IMR-90 (cell line): ENCODE results near the gene TBC1D1. TPM values are rescaled to one million over a fixed set of nuclear protein-coding genes. Genes with fewer than 3 reads are reported as not detected.

ENCODE experiments used
- ATAC-seq: fragments of 200-7000 bp; cut with Tn5 transposase; 2 replicates; pipeline ENCODE4 v1.9.1; 2020; ENCODE audit warnings: low read depth, mild to moderate bottlenecking, moderate library complexity
- BruUV-seq: library from RNA; stranded (reverse); fragments of 400-500 nt; replicated peaks from 2 replicates; lab custom pipeline; 2021; lab: Mats Ljungman, UMichigan
- CTCF ChIA-PET: fragments of 300-600 bp; formaldehyde crosslinking; extraction: SDS; loops from one replicate; lab custom pipeline; 2021; ENCODE audit warnings: antibody characterized with exemption; lab: Yijun Ruan, JAX
- POLR2A ChIA-PET: fragments of 300-600 bp; sonication (Branson Sonifier 250); formaldehyde crosslinking; loops from one replicate; lab custom pipeline; 2022; ENCODE audit warnings: antibody characterized with exemption; ENCODE audit not compliant: unreplicated experiment; lab: Charles Lee
- DNase-seq: peaks from one replicate; pipeline ENCODE4 v3.0.0; 2013
- H2AFZ ChIP-seq: replicated peaks from 2 replicates; pipeline ENCODE3; 2013; ENCODE audit warnings: low read length, mild to moderate bottlenecking; ENCODE audit not compliant: poor library complexity
- H2AK5ac ChIP-seq: 2 replicates; pipeline ENCODE4 v1.6.1; 2013; ENCODE audit warnings: low read depth, low read length, inconsistent platforms
- H2AK9ac ChIP-seq: replicated peaks from 2 replicates; pipeline ENCODE3; 2013; ENCODE audit warnings: mild to moderate bottlenecking, low read depth, low read length, moderate library complexity; ENCODE audit not compliant: poor library complexity
- H2BK120ac ChIP-seq: 2 replicates; pipeline ENCODE4 v1.6.1; 2013; ENCODE audit warnings: low read depth, low read length, inconsistent platforms
- H2BK15ac ChIP-seq: 3 replicates; pipeline ENCODE4 v1.6.1; 2013; ENCODE audit warnings: low read depth, low read length, inconsistent platforms
- H2BK20ac ChIP-seq: 2 replicates; pipeline ENCODE4 v1.6.1; 2013; ENCODE audit warnings: low read depth, mild to moderate bottlenecking, inconsistent platforms, low read length, moderate library complexity
- H2BK5ac ChIP-seq: 2 replicates; pipeline ENCODE4 v1.6.1; 2013; ENCODE audit warnings: mild to moderate bottlenecking, low read depth, low read length, inconsistent platforms; ENCODE audit not compliant: poor library complexity, severe bottlenecking
- H3K14ac ChIP-seq: replicated peaks from 2 replicates; pipeline ENCODE4 v1.6.1; 2013; ENCODE audit warnings: low read depth, low read length, inconsistent platforms
- H3K18ac ChIP-seq: 2 replicates; pipeline ENCODE4 v1.6.1; 2013; ENCODE audit warnings: low read depth, low read length, control low read depth
- H3K23ac ChIP-seq: 2 replicates; pipeline ENCODE4 v1.6.1; 2013; ENCODE audit warnings: low read depth, low read length, inconsistent platforms
- H3K27ac ChIP-seq: 2 replicates; pipeline ENCODE4 v1.5.1; 2013; ENCODE audit warnings: mild to moderate bottlenecking, control low read depth, low read length; ENCODE audit not compliant: insufficient read depth
- H3K27me3 ChIP-seq: 2 replicates; pipeline ENCODE4 v1.6.1; 2013; ENCODE audit warnings: low read length; ENCODE audit not compliant: control insufficient read depth, insufficient read depth
- H3K36me3 ChIP-seq: 2 replicates; pipeline ENCODE4 v1.6.1; 2013; ENCODE audit warnings: low read length, mixed read lengths; ENCODE audit not compliant: control insufficient read depth, insufficient read depth
- H3K4ac ChIP-seq: 2 replicates; pipeline ENCODE4 v1.6.1; 2013; ENCODE audit warnings: low read depth, low read length, inconsistent platforms
- H3K4me1 ChIP-seq: 2 replicates; pipeline ENCODE4 v1.6.1; 2013; ENCODE audit warnings: low read length, mixed read lengths; ENCODE audit not compliant: control insufficient read depth, insufficient read depth
- H3K4me2 ChIP-seq: 2 replicates; pipeline ENCODE4 v1.6.1; 2013; ENCODE audit warnings: low read depth, mild to moderate bottlenecking, control low read depth, low read length, moderate library complexity
- H3K4me3 ChIP-seq: 2 replicates; pipeline ENCODE4 v1.5.1; 2013; ENCODE audit warnings: low read depth, mild to moderate bottlenecking, control low read depth, low read length, moderate library complexity; ENCODE audit not compliant: insufficient read depth
- H3K56ac ChIP-seq: 2 replicates; pipeline ENCODE4 v1.6.1; 2013; ENCODE audit warnings: low read length, inconsistent platforms; ENCODE audit not compliant: insufficient read depth; ENCODE audit errors: extremely low read depth
- H3K79me1 ChIP-seq, 2 experiments: 2 replicates each; pipeline ENCODE4 v1.6.1; 2013; ENCODE audit warnings: low read length in 2 of 2, inconsistent platforms in 1 of 2, low read depth in 1 of 2
- H3K9ac ChIP-seq: 2 replicates; pipeline ENCODE4 v1.6.1; 2013; ENCODE audit warnings: low read depth, low read length, control low read depth
- H3K9me1 ChIP-seq: 2 replicates; pipeline ENCODE4 v1.6.1; 2013; ENCODE audit warnings: low read length, inconsistent platforms; ENCODE audit not compliant: insufficient read depth
- H3K9me3 ChIP-seq: 2 replicates; pipeline ENCODE4 v1.6.1; 2013; ENCODE audit warnings: low read length; ENCODE audit not compliant: control insufficient read depth, insufficient read depth
- H4K20me1 ChIP-seq: 2 replicates; pipeline ENCODE4 v1.6.1; 2013; ENCODE audit warnings: low read length, inconsistent platforms; ENCODE audit not compliant: insufficient read depth
- H4K5ac ChIP-seq: 2 replicates; pipeline ENCODE4 v1.6.1; 2013; ENCODE audit warnings: mild to moderate bottlenecking, low read depth, low read length, control low read depth
- H4K8ac ChIP-seq, 2 experiments: 2 replicates each; pipeline ENCODE4 v1.6.1; 2013; ENCODE audit warnings: low read depth in 2 of 2, low read length in 2 of 2, control low read depth in 1 of 2, inconsistent platforms in 1 of 2
- H4K91ac ChIP-seq: 2 replicates; pipeline ENCODE4 v1.6.1; 2013; ENCODE audit warnings: low read depth, low read length, inconsistent platforms; ENCODE audit not compliant: insufficient read depth
- CHD1 ChIP-seq: IDR thresholded peaks from 2 replicates; pipeline ENCODE4 v1.6.1; 2012; ENCODE audit warnings: low read depth, low read length, improper control_type of control experiment
- FOS ChIP-seq: fragments of 150-350 bp; IDR thresholded peaks from 2 replicates; pipeline ENCODE4 v1.6.1; 2016; ENCODE audit warnings: low read depth, low read length
- NFE2L2 ChIP-seq: fragments of 150-350 bp; IDR thresholded peaks from 2 replicates; pipeline ENCODE4 v1.6.1; 2016; ENCODE audit warnings: low read depth, mild to moderate bottlenecking, low read length
- RAD21 ChIP-seq: IDR thresholded peaks from 2 replicates; pipeline ENCODE4 v1.6.1; 2012; ENCODE audit warnings: low read length, improper control_type of control experiment
- WGBS, 2 experiments: methylation state at CpG; one replicate each; pipeline versions ENCODE4 v1.1.5 to v1.1.7; 2013; ENCODE audit warnings: missing lambda C conversion rate in 2 of 2; ENCODE audit not compliant: insufficient read length in 1 of 2; ENCODE audit errors: extremely low coverage in 2 of 2; 5-methylcytosine and 5-hydroxymethylcytosine counted together
- dilution Hi-C: fragments of 300-500 bp; cut with HindIII; formaldehyde crosslinking; loops from one replicate; pipeline ENCODE4 v1.14.3; 2018; ENCODE audit warnings: low sequenced_read_pairs; ENCODE audit not compliant: unreplicated experiment
- in situ Hi-C: fragments of 300-500 bp; cut with MboI; formaldehyde crosslinking; loops from 3 replicates; pipeline ENCODE4 v1.14.3; 2019; ENCODE audit warnings: low sequenced_read_pairs, inconsistent platforms, mixed read lengths
- intact Hi-C: fragments of 100-400 bp; cut with micrococcal nuclease; formaldehyde crosslinking; loops from 2 replicates; pipeline ENCODE4 v1.10.0; 2022
- polyA plus RNA-seq, 3 experiments: library from polyadenylated mRNA; depleted of rRNA; stranded (reverse); fragments of >200 nt; gene quantifications; 2 replicates each; pipeline ENCODE4 v1.2.3, GENCODE V29; 2012; ENCODE audit warnings: low replicate concordance in 1 of 3
- total RNA-seq: library from RNA; depleted of rRNA; stranded (reverse); fragments of >200 nt; gene quantifications from 2 replicates; pipeline ENCODE4 v1.2.3, GENCODE V29; 2012
- TF ChIP-seq, protein P1 (sequence below): conservative IDR thresholded peaks from 2 replicates; pipeline ENCODE4 v1.5.1; 2012; ENCODE audit warnings: mild to moderate bottlenecking, low read depth, low read length, improper control_type of control experiment

TBC1D1 gene
- total and polyA plus RNA-seq, 2 of the 4 experiments (the other 2 are of a cell fraction), result 42.4 to 104 TPM

DNA sequence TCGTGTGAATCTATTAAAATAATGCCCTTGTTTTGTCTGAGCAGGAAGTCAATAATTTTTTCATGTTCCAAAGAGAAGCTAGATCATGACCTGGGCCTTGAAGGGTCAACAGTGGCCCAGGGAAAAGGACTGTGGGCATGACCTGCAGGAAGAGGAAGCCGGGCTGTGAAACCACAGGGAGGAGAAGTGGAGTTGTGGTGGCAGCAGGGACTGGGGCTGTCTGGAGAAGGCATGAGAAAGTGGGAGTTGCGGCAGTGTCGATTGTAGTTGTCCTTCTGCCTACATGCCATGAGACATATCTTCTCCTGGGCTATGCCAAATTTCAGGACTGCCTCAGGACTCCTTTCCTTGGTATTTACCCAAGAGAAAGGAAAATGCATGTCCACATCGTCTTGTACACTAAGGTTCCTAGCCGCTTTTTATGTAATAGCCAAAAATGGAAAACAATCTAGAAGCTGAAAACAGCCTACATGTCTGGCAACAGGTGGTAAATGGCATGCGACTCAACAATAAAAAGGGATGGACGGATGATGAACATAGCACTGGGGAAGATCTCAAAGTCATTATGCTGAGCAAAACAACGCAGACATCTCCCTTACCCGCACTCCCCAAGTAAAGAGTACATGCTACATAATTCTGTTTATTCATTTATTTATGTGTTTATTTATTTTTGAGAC lies 55.8 kb downstream of the TBC1D1 start:
- no peak overlapping the region for H3K27ac ChIP-seq

More for the DNA sequence above, 55.8 kb downstream of the TBC1D1 start:
- POLR2A ChIA-PET, result no interaction called here
- dilution Hi-C loops (no loop called here), in situ Hi-C loops (no loop called here), intact Hi-C loops (no loop called here)
- Histone ChIP-seq H3K9me3 (no peaks in the 10 kb centered on the region), H3K9ac (no peak overlapping the region), H2AFZ (no peak overlapping the region), H2BK120ac (no peak overlapping the region), H3K4me2 (no peak overlapping the region), H3K4me1 (no peaks in the 10 kb centered on the region), H3K18ac (no peak overlapping the region), H3K23ac (no peak overlapping the region), H4K20me1 (no peaks in the 10 kb centered on the region), H3K4me3 (no peak overlapping the region), H3K36me3 (no peaks in the 10 kb centered on the region), H2AK5ac (no peak overlapping the region), H4K5ac (no peak overlapping the region), H3K56ac (no peak overlapping the region), H3K9me1 (no peaks in the 10 kb centered on the region), H4K8ac (no peak overlapping the region), H2BK20ac (no peak overlapping the region), H2BK5ac (no peak overlapping the region), H2AK9ac (no peak overlapping the region), H3K27me3 (peaks cover 25% of the 10 kb centered on the region), H3K4ac (no peak overlapping the region), H3K79me1 (no peaks in the 10 kb centered on the region), H2BK15ac (no peak overlapping the region), H4K91ac (no peak overlapping the region), H3K14ac (no peak overlapping the region)
- BruUV-seq, result no TSS peak
- DNase-seq, result no peak
- TF ChIP-seq RAD21 (no peak), CHD1 (no peak), NFE2L2 (no peak), FOS (no peak)
- TF ChIP-seq, protein P1, sequence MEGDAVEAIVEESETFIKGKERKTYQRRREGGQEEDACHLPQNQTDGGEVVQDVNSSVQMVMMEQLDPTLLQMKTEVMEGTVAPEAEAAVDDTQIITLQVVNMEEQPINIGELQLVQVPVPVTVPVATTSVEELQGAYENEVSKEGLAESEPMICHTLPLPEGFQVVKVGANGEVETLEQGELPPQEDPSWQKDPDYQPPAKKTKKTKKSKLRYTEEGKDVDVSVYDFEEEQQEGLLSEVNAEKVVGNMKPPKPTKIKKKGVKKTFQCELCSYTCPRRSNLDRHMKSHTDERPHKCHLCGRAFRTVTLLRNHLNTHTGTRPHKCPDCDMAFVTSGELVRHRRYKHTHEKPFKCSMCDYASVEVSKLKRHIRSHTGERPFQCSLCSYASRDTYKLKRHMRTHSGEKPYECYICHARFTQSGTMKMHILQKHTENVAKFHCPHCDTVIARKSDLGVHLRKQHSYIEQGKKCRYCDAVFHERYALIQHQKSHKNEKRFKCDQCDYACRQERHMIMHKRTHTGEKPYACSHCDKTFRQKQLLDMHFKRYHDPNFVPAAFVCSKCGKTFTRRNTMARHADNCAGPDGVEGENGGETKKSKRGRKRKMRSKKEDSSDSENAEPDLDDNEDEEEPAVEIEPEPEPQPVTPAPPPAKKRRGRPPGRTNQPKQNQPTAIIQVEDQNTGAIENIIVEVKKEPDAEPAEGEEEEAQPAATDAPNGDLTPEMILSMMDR, result no peak
- no peak for ATAC-seq
- CTCF ChIA-PET, result no interaction called here
- WGBS, 2 experiments, result 100% methylated on average over 1 of the region's 10 CpGs; no CpG with 5 or more reads in 1 of the 2 experiments
